Measurements from ENCODE around the gene DYNLT1.

GRCh38 chr6:158686311-158686710 is 41.8 kb upstream of the DYNLT1 start:
- no peak for TF ChIP-seq TARDBP (IDR thresholded peaks at IDR 0.05; ENCODE audit: borderline replicate concordance)
- no peak for TF ChIP-seq POLR2A (IDR thresholded peaks at IDR 0.05; ENCODE audit: low read depth, low read length)
- TF ChIP-seq STAT1 (conservative IDR thresholded peaks at IDR 0.05): no peak
- no peak for TF ChIP-seq CTCF (IDR thresholded peaks at IDR 0.05 in 2 of 3, conservative IDR thresholded peaks at IDR 0.05 in 1 of 3; ENCODE audit: control insufficient read depth in 2 of 3, extremely low read depth in 1 of 3, insufficient read depth in 1 of 3, low read depth in 3 of 3, low read length in 3 of 3)
- TF ChIP-seq CBX3 (IDR thresholded peaks at IDR 0.05; ENCODE audit: borderline replicate concordance, low read depth): no peak

Data from GM12878 (cell line).